NCI-H128 (cell line): Measurements from ENCODE around the gene DHRS3.

Experiments used
- DNase-seq: peaks from one replicate; lab custom pipeline; 2025; ENCODE audit not compliant: unreplicated experiment; lab: John Stamatoyannopoulos, UW

DHRS3 gene

DNA sequence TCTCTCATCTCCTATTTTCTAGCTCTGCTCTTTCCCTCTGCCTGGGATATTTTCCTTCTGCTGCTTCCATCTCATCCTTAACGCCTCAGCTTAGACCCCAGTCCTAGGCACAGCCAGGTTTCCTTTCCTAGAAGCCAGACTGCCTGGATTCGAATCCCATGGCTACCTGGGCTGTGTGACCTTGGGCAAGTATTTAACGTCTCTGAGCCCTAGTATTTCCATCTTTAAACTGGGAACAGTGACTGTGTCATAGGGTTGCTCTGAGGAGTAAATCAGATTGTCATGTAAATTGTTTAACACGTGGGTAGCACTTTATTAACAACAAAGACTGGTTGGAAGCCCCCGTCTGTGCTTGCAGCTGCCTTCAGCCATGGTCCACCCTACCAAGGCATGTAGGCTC is 18.4 kb downstream of the DHRS3 start:
- DNase-seq: no peak

DNA sequence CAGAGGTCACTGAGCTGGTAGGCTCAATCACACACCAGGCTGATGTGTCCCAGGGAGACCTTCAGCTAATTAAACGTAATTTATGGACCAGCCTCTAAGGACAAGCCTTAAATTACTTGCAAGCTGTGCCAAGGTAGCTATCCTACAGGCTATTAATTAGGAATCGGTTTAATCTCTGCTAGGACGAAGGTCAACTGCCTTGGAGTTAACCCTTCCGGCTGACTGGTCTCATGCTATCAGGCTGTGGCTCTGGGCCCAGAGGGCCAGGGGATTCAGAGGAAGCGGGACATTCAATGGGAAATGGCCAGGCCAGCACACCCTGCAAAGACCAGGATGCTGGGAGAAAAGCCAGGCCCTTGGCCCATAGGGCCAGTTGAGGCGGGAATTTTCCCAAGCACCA is 19.0 kb downstream of the DHRS3 start:
- no peak for DNase-seq

DNA sequence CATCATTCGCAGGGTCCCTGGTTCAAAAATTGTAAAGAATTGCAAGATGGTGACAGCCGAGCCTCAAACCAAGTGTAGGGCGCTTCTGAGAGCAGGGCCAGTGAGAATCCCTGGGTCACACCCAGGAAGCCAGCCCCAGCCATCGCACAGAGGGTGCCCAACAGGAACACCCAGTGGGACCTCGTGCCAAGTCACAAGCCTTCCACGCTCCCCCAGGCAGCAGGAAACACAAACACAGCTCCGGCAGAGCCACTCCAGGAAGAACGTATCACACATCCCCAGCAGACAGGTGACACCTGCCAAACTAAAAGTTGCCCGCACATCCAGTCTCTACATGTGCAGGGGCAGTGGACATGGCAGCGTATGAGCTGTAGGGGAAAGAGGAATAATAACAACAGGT is 20.2 kb downstream of the DHRS3 start:
- DNase-seq: no peak

DNA sequence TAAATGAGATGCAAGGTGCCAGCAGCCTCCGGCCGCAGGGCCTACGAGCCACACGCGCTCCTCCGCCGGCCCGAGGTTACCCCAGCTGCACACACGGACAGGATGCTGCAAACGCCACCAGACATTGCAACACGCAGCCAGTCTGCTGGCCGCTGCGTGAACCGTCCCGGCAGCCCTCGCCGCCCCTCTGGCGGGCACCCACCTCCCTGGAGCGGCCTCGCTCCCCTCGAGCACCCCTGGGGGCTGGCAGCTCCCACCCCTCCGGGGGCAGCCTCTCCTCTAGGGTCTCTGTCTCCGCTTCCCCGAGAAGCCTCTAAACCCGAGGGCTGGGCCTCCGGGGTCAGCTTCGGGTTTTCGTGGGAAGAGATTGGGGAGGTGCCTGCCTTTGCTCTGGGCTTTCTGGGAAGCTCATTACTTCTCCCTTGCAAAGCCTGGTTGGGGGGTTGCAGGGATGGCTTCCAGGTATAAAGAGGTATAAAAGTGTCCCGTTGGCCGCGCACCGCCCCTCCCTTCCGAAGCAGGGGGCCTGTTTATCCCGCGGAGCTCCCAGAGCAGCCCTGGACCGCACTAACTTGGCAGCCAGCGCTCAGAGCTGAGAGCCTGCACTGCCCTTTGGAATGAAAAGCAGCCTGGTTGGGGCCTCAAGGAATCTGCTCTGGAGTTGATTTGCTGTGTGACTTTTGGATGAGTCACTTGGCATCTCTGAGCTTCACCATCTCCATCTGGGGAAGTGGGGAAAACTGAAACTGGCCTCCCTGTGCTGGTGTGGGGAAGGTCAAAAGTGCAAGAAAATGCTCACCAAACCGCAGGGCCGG is 21.8 kb downstream of the DHRS3 start:
- DNase-seq: no peak

DNA sequence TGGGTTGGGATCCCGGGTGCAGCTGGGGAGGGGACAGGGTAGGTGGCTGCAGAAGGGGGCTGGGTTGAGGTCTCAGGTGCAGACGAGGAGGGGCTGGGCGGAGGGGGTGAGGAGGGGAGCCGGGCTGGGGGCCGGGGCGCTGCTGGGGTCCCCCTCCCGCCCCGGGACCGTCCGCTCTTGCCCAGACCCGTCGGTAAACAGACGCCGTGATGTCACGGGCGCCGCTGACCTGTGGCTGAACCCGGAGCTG is 22.3 kb downstream of the DHRS3 start:
- DNase-seq: no peak

DNA sequence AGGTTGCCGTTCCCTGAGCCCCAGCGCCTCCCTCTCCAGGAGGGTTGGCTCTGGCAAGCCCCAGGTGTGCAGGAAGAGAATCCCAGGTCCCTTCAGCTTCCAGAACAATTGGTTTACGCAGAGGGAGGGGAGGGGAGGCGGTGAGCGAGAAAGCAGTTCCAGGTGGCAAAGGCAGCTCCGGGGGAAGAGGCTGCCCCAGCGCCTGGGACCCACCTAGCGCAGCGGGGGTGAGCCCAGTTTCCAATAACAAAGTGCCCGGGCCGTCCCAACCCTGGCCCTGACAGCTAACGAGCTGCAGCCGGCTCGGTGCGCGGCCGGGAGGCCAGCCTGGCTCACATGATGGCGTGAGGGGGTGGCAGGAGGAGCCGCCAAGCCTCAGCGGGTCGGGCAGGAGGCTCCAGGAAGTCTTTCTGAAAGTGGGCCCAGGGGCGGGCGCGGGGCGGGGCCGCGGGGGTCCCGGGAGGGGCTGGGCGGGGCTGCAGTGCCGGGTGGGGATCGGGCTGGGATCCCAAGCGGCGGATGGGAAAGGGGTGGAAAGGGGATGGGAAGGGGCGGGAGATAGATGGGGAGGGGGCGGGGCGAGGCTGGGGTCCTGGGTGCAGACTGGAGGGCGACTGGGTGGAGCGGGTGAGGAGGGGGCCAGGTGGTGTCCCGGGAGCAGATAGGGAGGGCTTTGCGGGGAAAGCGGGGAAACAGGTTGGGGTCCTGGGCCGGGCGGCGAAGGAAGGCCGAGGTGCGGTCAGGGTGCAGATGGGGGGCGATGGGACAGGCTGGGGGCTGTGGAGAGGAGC is 22.8 kb downstream of the DHRS3 start:
- DNase-seq: no peak

DNA sequence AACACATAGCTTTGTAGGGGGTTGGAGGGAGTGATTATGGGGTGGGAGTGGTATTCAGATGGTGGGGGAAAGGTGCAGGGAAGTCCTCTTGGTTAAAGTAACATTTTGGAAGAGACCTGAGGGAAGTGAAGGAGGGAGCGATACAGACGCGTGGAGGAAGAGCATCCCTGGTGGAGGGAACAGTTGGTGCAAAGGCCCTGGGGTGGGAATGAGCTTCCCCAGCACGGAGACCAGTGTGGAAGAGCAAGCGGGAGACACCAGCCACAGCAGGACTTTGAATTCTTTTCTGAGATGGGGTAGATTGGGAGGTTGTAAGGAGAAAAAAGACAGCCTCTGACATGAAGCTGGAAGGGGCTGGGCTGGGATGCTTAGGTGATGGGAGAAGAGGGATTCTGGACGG is 23.5 kb downstream of the DHRS3 start:
- DNase-seq: no peak

DNA sequence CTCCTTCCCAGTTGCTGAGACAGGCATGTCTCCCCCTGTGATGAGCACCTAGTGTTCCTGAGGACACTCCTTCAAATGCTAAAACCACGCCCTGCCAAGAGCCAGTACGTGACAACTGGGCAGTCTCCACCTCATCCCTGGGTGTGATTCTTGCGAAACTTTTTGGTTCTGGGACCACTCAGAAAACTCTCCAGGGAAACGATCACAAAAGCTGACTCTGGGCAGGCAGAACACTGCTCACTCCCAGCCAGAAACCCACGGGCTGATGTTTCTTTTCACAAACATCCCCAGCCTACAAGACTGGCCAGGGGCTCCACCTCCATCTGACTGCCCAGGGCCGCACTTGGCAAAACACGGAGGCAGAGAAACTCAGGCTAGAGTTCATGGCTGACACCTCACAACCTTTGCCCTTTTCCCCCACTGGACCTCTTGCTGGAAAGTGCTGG is 24.4 kb downstream of the DHRS3 start:
- no peak for DNase-seq

DNA sequence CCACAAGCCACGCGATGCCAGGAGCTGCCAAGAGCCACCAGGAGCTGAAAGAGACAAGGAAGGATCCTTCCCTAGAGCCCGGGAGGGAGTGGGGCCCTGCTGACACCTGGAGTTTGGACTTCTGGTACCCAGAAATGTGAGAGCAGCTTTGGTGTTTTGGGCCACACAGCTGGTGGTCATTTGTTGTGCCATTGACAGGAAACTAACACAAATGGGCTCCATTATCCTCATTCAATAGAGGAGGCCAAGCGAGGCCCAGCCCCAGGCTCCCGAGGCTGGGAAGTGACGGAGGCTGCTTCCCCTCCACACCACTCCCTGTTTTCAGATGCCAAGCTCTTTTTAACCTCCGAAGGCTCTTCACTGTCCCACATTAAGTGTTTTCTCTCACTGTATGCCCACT is 25.5 kb downstream of the DHRS3 start:
- no peak for DNase-seq

DNA sequence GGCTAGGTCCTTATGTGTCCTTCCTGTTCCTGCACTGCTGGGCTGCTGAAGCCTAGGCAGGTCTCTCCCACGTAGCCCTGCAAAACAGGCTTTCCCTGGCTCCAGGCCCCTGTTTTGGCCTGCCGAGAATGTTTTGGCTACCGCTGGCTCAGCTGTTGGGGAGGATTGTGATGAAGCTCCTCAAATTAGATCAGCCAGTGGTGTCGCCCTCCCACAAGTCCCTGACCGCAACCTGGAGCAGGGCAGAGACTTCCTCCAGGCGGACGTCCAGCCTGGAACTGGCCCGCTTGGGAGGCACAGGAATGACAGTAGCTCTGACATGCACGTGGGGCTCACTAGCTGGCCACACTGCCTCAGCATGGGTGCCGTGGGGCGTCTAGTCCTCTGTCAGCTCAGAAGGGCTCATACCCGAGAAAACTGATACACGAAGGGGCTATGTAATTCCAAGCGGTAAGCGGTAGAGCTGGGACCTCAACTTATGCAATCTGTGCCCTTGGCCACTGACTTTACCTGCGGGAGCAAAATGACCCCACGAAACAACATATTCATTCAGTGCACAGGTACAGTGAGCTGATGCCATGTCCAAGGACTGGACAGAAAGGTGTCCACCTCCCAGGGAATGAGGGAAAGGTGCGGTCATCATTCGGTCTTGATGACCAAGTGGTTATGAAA is 26.6 kb downstream of the DHRS3 start:
- no peak for DNase-seq

DNA sequence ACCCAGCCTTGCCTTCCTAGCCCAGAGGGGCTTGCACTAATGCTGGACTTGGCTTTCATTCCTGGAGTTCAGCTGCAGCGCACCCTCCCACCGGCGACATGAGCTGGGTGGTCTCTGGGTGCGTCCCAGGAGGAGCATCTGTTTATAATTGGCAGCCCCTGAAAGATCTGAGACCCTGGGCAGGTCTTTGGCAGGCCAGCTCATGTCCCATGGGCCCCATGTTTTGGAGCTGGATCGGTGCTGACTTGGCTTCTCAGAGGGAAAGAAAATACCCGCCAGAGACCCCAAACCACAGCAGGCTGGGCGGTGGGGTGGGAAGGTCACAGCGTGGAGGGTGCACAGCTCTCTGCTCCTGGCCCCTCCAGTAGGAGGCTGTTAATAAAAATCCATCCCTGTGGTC is 29.3 kb downstream of the DHRS3 start:
- no peak for DNase-seq

DNA sequence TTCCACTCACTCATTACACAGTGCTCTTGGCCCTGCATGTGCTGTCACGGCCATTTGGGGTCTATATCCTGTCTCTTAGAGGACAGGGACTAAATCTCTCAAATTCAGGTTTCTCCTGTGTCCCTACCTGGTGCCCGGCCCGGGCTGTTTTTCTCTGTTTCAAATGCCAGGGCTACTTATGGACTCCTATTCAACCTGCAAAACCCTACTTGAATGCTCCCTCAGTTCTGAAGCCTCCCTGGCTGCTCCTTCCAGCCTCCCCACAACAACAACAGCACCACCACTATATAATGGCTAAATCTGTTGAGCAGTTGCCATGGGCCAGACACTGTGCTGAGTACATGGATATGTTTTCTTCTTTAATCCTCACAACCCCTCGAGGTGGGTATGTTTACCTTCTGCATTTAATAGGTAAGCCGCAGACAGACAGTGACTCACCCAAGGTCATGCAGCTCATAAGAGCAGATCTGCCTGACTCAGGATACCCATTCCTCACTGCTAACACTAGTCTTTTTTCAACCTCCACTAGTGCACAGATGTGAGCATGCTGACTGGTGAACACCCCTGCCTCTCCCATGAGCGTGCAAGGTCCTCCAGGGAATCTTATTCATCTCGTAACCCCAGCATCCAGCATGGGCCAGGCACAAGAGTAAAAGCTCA is 29.9 kb downstream of the DHRS3 start:
- DNase-seq: no peak

DNA sequence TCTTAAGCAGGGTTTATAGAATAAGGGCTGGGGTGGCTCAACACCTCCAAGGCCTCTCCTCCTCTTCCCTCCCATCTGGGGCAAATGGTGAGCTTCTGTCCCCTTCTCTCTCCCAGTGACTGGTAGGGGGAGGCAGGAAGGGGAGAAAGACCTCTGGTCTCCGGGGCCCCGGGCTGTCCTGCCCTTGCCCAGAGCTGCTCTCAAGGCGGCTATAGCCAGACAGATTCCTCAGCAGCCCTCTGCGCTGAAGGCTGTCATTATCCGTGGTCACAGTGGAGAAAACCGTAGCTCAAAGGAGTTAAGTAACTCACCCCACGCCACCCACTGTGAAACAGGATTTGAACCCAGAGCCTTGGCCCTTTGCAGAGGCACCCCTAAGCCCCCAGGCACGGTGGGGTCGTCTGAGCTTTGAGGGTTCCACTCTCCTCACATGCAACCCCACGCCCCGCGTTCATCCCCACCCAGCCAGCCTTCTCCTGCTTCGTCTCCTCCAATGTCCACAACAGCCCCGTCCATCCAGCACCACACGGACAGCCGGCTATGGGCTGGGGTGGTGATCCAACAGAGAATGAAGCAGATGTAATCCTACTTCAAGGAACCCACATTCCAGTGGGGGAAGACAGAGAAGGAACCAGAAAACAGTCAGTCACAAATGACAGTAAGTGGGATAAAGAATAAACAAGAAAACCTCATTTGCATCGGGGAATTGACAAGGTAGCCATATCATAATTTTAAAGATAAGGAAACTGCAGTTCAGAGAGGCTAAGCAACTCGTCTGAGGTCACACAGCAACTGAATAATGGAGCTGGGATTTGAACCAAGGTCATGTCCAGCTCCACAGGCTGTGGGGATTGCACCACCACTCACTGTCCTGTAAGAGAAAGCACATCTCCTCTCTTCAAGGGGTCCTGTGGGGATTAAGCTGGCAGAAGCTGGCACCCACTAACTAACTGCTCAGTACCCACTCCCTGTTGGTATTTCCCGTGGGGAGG is 31.8 kb downstream of the DHRS3 start:
- DNase-seq: no peak

DNA sequence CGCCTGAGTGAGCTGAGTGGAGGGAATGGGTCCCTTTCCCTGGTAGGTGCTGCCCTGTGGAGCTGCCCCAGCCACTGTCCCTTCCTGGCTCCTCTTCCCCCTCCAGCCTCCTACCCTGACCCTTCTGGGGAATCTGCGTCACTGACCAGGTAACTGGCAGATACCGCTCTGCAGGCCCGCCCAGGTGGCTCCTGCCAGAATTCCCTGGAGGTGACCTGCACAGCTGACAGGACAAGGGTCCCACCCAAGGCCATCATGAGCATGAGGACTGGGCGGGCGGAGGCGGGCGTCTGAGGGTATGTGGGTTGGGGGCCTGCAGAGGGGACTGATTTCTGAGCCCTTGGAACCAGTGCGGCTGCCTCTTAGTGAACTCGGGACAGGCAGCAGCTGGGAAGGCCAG is 32.5 kb downstream of the DHRS3 start:
- no peak for DNase-seq

DNA sequence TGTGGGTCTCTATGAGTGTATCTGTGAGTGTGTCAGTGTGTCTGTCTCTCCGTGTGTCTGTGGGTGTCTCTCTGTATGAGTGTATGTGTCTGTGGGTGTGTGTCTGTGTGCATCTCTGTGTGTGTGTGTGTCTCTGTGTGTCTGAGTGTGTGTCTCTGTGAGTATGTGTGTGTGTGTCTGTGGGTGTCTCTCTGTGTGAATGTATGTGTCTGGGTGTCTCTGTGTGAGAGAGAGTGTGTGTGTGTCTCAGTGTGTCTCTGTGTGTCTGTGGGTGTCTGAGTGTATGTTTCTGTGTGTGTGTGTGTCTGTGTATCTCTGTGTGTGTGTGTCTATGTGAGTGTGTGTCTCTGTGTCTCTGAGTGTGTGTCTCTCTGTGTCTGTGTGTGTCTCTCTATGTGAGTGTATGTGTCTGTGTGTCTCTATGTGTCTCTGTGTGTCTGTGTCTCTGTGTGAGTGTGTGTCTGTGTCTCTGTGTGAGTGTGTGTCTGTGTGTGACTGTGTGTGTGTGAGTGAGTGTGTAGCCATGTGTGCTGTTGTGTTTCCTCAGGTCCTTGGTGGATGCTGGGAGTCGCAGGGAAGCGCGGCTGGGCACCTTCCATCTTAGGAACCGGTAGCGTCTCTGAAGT is 33.0 kb downstream of the DHRS3 start:
- DNase-seq: no peak

DNA sequence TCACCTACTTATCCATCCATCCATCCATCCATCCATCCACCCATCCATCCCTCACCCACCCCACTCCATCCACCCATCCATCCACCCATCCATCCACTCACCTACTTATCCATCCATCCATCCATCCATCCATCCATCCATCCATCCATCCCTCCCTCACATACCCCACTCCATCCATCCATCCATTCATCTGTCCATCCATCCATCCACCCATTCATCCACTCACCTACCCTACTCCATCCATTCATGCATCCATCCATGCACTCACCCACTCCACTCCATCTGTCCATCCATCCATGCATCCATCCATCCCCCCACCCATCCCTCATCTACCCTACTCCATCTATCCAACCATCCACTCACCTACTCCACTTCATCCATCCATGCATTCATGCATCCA is 34.5 kb downstream of the DHRS3 start:
- DNase-seq: no peak

DNA sequence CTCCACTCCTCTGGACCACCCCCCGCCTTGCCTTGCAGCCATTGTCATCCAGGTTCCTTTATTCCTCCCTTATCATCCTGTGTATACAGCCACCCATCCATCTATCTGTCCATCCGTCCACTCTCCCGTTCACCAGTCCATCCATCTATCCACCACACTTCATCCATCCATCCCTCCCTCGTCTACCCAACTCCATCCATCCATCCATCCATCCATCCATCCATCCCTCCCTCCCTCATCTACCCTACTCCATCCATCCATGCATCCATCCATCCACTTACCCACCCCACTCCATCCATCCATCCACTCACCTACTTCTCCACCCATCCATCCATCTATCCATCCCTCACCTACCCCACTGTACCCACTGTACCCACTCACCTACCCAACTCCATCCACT is 35.4 kb downstream of the DHRS3 start:
- DNase-seq: no peak

DNA sequence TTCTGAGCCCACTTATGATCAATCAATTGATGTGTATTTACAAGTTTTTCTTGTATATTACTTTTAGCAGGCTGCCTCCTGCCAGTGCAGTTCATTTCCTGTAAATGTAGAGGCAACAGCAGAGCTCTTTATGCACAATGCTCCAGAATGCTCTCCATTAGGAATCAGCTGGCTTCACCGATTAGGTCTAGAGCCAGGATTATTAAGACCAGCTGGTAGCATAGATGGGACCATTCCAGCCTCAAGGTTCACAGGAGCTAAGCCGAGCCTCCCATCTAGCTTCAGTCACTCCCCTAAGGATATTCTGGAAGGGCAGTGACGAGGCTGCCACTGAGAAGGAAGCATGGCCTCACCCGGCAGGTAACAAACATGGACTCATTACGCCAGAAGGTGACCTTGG is 36.8 kb downstream of the DHRS3 start:
- DNase-seq: no peak

DNA sequence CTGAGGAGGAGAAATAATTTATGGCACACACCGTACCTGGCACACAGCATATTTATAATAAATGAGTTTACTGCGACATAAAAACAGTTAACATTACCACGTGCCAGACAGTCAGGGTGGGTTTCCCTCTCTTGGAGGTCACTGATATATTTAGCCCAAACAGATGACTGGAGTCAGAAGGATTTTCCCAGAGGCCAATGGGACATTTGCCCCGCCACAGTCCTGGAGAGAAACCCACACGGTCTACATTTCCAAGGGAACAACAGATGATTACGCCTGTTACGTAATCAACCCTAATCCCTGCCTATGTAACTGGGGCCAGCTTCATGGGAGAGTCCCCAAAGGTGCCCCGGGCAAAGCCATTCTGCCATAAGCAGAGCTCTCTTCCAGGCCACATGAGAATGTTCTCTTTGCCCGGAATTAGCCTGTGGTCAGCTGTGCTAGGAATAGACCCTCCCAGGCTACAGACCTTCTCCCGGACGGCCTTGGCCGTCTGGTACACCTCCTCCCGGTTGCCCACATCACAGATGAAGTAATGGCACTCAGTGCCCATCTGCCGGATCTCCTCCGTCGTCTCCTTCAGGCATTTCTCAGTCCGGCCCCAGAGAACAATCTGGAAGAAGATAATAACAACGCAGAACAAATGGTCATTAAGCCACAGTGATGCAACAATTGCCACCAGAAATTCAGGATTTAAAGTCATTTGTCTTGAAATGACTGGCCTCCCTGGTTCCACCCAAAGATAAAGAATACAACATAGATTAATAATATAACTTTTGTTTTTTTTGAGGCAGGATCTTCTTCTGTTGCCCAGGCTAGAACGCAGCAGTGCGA is 37.7 kb downstream of the DHRS3 start:
- no peak for DNase-seq
